ENCODE measurements around the gene CHAT. TPM values are rescaled to one million over a fixed set of nuclear protein-coding genes. Genes with fewer than 3 reads are reported as not detected.

CHAT gene
- total RNA-seq, 1 experiment from 2014 or later: not detected

GRCh38 chr10:49698679-49699078 lies 84.8 kb downstream of the CHAT start:
- no peaks in the 10 kb centered on the region for H3K36me3 ChIP-seq (ENCODE audit: control insufficient read depth, insufficient read depth, low read length)
- H3K27ac ChIP-seq (ENCODE audit: low read length): no peak overlapping the region
- CTCF ChIA-PET: no interaction called here
- no peaks in the 10 kb centered on the region for H3K4me1 ChIP-seq (ENCODE audit: control insufficient read depth, insufficient read depth, low read length)
- POLR2A ChIA-PET: no interaction called here
- no TSS peak for BruUV-seq (replicated peaks)
- H3K4me3 ChIP-seq (ENCODE audit: low read depth in 2 of 2, low read length in 2 of 2): no peak overlapping the region
- no peak for DNase-seq (ENCODE audit: low read depth, low spot score)
- in situ Hi-C loops (cut with HindIII; ENCODE audit: low pct_unique_long_range_greater_than_20kb, low sequenced_read_pairs): no loop called here
- H3K9me3 ChIP-seq (ENCODE audit: control insufficient read depth, insufficient read depth, low read depth, low read length): no peaks in the 10 kb centered on the region
- intact Hi-C loops (cut with micrococcal nuclease; ENCODE audit: unreplicated experiment): no loop called here
- TF ChIP-seq SIN3A (IDR thresholded peaks at IDR 0.05; ENCODE audit: borderline replicate concordance, insufficient read depth, low read depth, low read length) (no peak), CTCF (IDR thresholded peaks at IDR 0.05) (no peak), TCF7L2 (IDR thresholded peaks at IDR 0.05; ENCODE audit: low read depth, low read length) (no peak), POLR2AphosphoS5 (IDR thresholded peaks at IDR 0.05; ENCODE audit: low read depth, low read length) (no peak)
- no peak for ATAC-seq
- H3K27me3 ChIP-seq (ENCODE audit: control insufficient read depth, insufficient read depth, low read length): peaks cover 10% of the 10 kb centered on the region

- Histone ChIP-seq H3K27me3 (ENCODE audit: control insufficient read depth, insufficient read depth, low read length) (peaks cover 8% of the 10 kb centered on the region), H3K9me3 (ENCODE audit: control insufficient read depth, insufficient read depth, low read depth, low read length) (no peaks in the 10 kb centered on the region), H3K4me1 (ENCODE audit: control insufficient read depth, insufficient read depth, low read length) (no peaks in the 10 kb centered on the region), H3K4me3 (ENCODE audit: low read depth in 2 of 2, low read length in 2 of 2) (no peak overlapping the region), H3K27ac (ENCODE audit: low read length) (no peak overlapping the region), H3K36me3 (ENCODE audit: control insufficient read depth, insufficient read depth, low read length) (no peaks in the 10 kb centered on the region)
- CTCF ChIA-PET: no interaction called here
- TF ChIP-seq, protein P1, sequence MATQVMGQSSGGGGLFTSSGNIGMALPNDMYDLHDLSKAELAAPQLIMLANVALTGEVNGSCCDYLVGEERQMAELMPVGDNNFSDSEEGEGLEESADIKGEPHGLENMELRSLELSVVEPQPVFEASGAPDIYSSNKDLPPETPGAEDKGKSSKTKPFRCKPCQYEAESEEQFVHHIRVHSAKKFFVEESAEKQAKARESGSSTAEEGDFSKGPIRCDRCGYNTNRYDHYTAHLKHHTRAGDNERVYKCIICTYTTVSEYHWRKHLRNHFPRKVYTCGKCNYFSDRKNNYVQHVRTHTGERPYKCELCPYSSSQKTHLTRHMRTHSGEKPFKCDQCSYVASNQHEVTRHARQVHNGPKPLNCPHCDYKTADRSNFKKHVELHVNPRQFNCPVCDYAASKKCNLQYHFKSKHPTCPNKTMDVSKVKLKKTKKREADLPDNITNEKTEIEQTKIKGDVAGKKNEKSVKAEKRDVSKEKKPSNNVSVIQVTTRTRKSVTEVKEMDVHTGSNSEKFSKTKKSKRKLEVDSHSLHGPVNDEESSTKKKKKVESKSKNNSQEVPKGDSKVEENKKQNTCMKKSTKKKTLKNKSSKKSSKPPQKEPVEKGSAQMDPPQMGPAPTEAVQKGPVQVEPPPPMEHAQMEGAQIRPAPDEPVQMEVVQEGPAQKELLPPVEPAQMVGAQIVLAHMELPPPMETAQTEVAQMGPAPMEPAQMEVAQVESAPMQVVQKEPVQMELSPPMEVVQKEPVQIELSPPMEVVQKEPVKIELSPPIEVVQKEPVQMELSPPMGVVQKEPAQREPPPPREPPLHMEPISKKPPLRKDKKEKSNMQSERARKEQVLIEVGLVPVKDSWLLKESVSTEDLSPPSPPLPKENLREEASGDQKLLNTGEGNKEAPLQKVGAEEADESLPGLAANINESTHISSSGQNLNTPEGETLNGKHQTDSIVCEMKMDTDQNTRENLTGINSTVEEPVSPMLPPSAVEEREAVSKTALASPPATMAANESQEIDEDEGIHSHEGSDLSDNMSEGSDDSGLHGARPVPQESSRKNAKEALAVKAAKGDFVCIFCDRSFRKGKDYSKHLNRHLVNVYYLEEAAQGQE (IDR thresholded peaks at IDR 0.05; ENCODE audit: insufficient read depth in 1 of 2, low read depth in 2 of 2, low read length in 1 of 2): no peak
- TF ChIP-seq CTCF (IDR thresholded peaks at IDR 0.05): no peak
- TF ChIP-seq SIN3A (IDR thresholded peaks at IDR 0.05; ENCODE audit: borderline replicate concordance, insufficient read depth, low read depth, low read length): no peak
- TF ChIP-seq POLR2AphosphoS5 (IDR thresholded peaks at IDR 0.05; ENCODE audit: low read depth, low read length): no peak
- no peak for TF ChIP-seq TCF7L2 (IDR thresholded peaks at IDR 0.05; ENCODE audit: low read depth, low read length)
- BruUV-seq (replicated peaks): no TSS peak
- ATAC-seq: no peak
- intact Hi-C loops (cut with micrococcal nuclease; ENCODE audit: unreplicated experiment) (no loop called here), in situ Hi-C loops (cut with HindIII; ENCODE audit: low pct_unique_long_range_greater_than_20kb, low sequenced_read_pairs) (no loop called here)
- no peak for DNase-seq (ENCODE audit: low read depth, low spot score)
- POLR2A ChIA-PET: no interaction called here
These were observed 86.4 kb downstream of the CHAT start for GRCh38 chr10:49700211-49700610.

All from Panc1 (cell line).